Measurements from ENCODE around the gene SLIT3.

SLIT3 gene

GRCh38 chr5:168672016-168672415 lies 628.9 kb downstream of the SLIT3 start:
- no peaks in the 10 kb centered on the region for H3K36me3 Mint-ChIP-seq
- H3K4me1 Mint-ChIP-seq: no peaks in the 10 kb centered on the region
- H3K4me3 Mint-ChIP-seq: no peak overlapping the region
- no peaks in the 10 kb centered on the region for H3K27me3 Mint-ChIP-seq
- no peaks in the 10 kb centered on the region for H3K9me3 Mint-ChIP-seq
- no peak overlapping the region for H3K27ac Mint-ChIP-seq

DNA sequence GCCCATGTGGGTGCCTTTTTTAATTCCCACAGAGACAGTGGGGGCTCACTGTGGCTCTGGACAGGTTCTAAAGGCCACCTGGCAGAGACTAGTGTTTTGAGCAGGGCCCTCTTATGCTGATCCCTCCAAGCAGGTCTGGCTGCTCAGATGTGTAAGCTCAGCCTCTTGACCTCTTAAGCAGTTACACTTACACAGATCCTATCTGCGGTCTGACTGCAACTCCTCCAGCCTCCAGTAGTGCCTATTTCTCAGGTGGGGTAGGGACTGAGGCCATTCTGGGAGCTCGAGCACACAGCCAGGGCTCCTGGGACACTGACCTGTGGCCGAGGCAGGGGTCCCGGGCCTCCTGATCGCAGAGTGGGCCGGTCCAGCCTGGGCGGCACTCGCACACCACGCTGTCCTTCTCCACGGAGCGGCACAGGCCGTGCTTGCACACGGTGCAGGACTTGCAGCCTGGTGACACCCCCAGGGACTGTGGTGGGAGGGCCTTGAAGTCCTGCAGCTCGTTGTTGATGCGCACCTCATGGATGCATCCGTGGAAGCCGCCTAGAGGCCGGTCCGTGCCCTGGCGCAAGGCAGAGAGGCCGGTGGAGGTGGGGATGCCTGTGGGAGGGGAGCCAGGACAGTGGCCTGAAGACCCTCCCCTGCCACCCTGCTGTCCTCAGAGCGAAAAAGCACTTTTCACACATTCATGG lies 629.9 kb downstream of the SLIT3 start:
- H3K36me3 Mint-ChIP-seq: no peaks in the 10 kb centered on the region
- no peak overlapping the region for H3K27ac Mint-ChIP-seq
- H3K9me3 Mint-ChIP-seq: no peaks in the 10 kb centered on the region
- no peak overlapping the region for H3K4me3 Mint-ChIP-seq
- H3K4me1 Mint-ChIP-seq: no peaks in the 10 kb centered on the region
- H3K27me3 Mint-ChIP-seq: no peaks in the 10 kb centered on the region

DNA sequence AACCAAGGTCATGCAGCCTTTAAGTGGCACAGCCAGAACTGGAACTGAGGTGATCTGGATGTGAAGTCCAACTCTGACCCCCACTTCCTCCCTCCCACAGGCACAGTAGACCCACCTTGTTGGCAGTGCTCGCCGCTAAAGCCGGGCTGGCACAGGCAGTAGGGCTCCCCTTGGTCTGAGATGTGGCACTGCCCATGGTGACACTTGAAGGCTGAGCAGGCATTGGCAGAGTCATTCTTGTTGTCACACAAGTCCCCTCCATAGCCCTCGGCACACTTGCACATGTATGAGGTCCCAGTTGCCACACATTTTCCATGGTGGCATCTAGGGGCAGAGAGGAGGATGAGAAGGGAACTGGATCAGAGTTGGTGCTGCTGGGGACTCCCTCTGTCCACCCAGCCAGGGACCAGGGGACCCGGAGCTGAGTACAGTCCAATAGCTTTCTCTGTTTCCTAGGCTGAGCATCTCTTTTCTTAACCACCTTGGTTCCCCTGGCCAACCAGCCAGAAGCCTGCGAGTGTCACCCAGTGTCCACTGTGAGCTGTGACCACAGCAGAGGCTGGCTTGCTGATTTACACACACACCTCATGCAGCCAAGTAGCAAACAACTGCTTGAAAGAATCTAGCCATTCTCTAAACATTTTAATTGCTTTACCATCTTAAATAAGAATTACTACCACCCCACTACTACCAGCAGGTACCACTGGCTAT lies 631.1 kb downstream of the SLIT3 start:
- Mint-ChIP-seq H3K27me3 (no peaks in the 10 kb centered on the region), H3K9me3 (no peaks in the 10 kb centered on the region), H3K4me3 (no peak overlapping the region), H3K4me1 (no peaks in the 10 kb centered on the region), H3K27ac (no peak overlapping the region), H3K36me3 (no peaks in the 10 kb centered on the region)

DNA sequence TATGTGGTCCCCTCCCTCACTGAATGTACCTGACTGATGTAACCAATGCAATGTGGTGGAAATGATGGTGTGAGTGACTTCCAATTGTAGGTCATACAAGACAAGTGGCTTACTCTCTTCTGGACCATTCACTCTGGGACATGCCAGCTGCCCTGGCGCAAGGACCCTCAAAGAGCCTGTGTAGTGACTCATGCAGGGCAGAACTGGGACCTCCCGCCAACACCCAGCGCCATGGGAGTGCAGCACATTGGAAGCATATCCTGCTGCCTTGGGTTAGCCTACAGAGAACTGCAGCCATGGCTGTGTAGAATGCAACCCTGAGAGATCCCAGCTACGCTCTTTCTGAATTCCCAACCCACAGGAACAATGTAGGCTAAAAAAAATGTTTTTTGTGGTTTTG lies 631.8 kb downstream of the SLIT3 start:
- no peaks in the 10 kb centered on the region for H3K9me3 Mint-ChIP-seq
- H3K27ac Mint-ChIP-seq: no peak overlapping the region

DNA sequence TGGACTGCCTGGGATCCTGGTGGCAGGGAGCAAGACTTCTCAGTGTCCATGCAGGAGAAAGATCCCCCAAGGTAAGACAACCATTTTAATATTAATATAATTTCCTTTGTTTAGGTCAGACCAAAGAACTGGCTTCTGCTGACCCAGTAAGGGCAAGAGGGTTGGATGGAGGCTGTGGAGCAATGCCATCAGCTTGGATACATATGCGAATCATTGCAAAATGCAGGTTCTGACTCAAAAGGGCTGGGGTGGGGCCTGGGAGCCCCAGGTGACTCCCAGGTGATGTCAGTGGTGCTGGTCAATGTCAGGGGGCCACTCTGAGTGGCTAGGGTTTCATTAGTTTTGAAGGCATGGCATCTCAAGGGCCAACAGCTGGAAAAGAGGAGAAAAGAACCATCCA lies 632.9 kb downstream of the SLIT3 start:
- H3K27ac Mint-ChIP-seq: no peak overlapping the region
- no peaks in the 10 kb centered on the region for H3K36me3 Mint-ChIP-seq
- no peaks in the 10 kb centered on the region for H3K4me1 Mint-ChIP-seq
- H3K27me3 Mint-ChIP-seq: no peaks in the 10 kb centered on the region
- H3K9me3 Mint-ChIP-seq: no peaks in the 10 kb centered on the region
- no peak overlapping the region for H3K4me3 Mint-ChIP-seq

More for the DNA sequence above, 631.8 kb downstream of the SLIT3 start:
- Mint-ChIP-seq H3K4me3 (no peak overlapping the region), H3K27me3 (no peaks in the 10 kb centered on the region), H3K36me3 (no peaks in the 10 kb centered on the region), H3K4me1 (no peaks in the 10 kb centered on the region)

DNA sequence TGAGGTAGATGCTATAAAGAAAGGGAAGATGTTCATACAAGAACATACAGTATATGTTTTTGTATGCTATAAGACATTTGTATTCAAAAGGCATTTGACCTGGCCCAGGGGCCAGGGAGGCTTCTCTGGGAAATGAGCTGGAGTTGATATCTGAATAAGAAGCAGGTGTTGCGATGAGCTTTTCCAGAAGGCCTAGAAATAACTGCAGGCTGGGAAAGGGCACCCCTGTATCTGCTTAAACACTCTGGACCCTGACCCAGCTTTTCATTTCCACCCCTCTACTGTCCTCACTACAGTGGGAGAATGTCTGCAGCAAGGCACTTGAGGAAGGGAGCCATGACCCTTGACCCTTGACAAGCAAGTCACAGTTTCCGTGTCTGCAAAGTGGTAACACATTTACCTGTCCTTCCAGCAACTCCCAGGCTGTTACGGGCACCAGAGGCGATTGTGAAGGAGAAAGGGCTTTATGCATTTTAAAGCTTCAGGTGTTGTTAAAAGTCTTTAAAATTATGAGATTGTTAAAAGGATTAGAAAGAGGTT lies 633.6 kb downstream of the SLIT3 start:
- peaks cover 3% of the 10 kb centered on the region for H3K27me3 Mint-ChIP-seq
- H3K27ac Mint-ChIP-seq: no peak overlapping the region
- H3K4me1 Mint-ChIP-seq: no peaks in the 10 kb centered on the region
- H3K36me3 Mint-ChIP-seq: no peaks in the 10 kb centered on the region
- H3K4me3 Mint-ChIP-seq: no peak overlapping the region
- no peaks in the 10 kb centered on the region for H3K9me3 Mint-ChIP-seq

DNA sequence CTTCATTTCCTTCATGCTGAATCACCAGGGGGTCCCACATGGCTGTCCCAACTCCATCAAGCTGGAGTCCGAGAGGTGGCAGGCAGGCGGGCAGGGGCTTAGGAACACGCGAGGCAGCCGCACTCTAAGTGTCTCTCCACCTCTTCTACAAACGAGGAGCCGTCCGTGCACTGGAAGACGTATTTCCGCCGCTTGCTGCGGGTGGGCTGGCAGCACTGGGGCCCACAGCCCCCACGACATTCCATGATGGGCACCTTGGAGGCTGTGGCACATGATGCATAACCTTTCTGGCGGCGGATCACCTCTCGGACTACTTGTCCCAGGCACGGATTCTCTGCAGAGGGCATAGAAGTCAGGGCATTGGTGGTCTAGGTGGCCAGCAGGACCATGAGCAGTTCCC lies 634.6 kb downstream of the SLIT3 start:
- no peak overlapping the region for H3K4me3 Mint-ChIP-seq
- H3K27ac Mint-ChIP-seq: no peak overlapping the region
- no peaks in the 10 kb centered on the region for H3K9me3 Mint-ChIP-seq
- no peaks in the 10 kb centered on the region for H3K36me3 Mint-ChIP-seq
- no peaks in the 10 kb centered on the region for H3K4me1 Mint-ChIP-seq
- peaks cover 3% of the 10 kb centered on the region for H3K27me3 Mint-ChIP-seq

DNA sequence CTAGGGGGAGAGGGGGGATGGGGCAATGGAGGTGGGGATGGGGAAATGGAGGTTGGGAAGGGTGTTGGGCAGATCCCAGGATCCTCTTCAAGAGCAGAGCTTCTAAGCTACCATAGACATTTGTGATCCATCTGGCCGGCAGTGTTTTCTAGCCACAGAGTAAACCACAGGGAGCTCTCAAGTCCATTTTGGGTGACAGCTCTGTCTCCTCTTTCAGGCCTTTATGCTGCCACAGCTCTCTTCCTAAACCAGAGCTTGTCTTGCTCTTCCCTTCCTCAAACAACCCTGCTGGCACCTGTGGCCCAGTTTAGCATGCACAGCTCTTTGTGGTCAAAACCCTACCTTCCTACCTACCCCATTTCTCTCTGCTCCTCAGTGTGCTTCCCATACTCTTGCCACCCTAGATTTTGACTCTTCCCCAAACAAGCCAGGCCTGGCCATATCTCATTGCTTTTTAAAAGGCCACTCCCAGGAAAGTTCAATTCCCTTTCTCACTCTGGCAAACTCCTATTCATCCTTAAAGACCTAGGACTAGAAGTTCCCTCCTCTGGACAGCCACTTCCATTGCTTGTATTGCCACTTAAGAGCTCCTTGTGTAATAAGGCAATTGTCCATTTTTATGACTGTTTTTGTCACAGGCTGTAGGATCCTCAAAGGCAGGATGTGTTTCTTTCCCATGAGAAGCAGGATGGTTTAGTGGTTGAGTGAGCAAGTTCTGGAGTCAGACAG lies 637.5 kb downstream of the SLIT3 start:
- Mint-ChIP-seq H3K4me1 (no peaks in the 10 kb centered on the region), H3K27ac (no peak overlapping the region), H3K36me3 (no peaks in the 10 kb centered on the region), H3K27me3 (peaks cover 3% of the 10 kb centered on the region), H3K4me3 (no peak overlapping the region), H3K9me3 (no peaks in the 10 kb centered on the region)

GRCh38 chr5:168661593-168662485 lies 639.1 kb downstream of the SLIT3 start:
- no peak overlapping the region for H3K4me3 Mint-ChIP-seq
- H3K4me1 Mint-ChIP-seq: no peaks in the 10 kb centered on the region
- H3K9me3 Mint-ChIP-seq: no peaks in the 10 kb centered on the region
- H3K36me3 Mint-ChIP-seq: no peaks in the 10 kb centered on the region
- peaks cover 3% of the 10 kb centered on the region for H3K27me3 Mint-ChIP-seq
- no peak overlapping the region for H3K27ac Mint-ChIP-seq

GRCh38 chr5:168660691-168661090 lies 640.2 kb downstream of the SLIT3 start:
- no peak overlapping the region for H3K27ac Mint-ChIP-seq

DNA sequence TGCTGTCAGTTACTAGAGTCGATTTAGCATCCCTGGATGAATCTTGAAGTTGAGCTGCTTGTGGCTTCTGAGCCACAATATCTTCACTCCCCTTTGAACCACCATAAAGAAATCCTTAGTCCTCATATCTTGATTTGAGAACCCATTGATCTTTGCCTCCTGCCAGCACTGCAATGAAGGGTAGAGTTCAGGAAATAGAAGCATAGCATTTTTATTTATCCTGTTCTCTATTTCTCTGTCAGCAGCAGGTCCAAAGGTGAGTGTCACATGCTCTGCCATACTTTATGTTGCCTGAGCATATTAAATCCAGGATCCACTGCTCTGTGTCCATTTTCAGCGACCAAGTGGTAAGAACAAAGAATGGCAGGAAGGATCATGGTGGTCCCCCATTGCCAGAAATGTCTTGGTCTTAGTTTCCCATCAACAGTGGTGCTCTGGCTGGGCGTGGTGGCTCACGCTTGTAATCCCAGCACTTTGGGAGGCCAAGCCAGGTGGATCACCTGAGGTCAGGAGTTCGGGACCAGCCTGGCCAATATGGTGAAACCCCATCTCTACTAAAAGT lies 641.6 kb downstream of the SLIT3 start:
- Mint-ChIP-seq H3K4me1 (no peaks in the 10 kb centered on the region), H3K36me3 (no peaks in the 10 kb centered on the region), H3K27ac (no peak overlapping the region), H3K4me3 (no peak overlapping the region), H3K27me3 (peaks cover 3% of the 10 kb centered on the region), H3K9me3 (no peaks in the 10 kb centered on the region)

More at GRCh38 chr5:168660691-168661090, 640.2 kb downstream of the SLIT3 start:
- Mint-ChIP-seq H3K27me3 (peaks cover 3% of the 10 kb centered on the region), H3K4me1 (no peaks in the 10 kb centered on the region), H3K36me3 (no peaks in the 10 kb centered on the region), H3K9me3 (no peaks in the 10 kb centered on the region), H3K4me3 (no peak overlapping the region)

DNA sequence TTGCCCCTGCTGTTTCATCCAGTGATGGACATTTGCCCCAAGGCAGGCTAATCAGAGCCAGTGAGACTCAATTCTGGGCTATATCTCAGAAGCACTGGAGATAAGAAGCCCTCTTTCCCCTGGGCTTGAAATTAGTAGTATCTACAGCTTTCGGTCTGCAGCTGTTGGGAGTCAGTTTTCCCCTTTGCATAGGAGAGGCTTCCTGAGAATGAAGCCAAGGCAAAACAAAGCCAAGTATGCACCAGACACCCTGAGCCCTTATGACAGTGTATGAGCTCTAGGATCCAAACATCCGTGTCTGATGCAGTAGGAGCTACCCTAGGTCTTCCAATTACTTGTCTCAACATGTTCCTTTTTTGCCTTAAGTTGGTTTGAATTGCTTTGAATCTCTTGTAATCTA lies 642.5 kb downstream of the SLIT3 start:
- no peak overlapping the region for H3K4me3 Mint-ChIP-seq
- no peaks in the 10 kb centered on the region for H3K9me3 Mint-ChIP-seq
- no peak overlapping the region for H3K27ac Mint-ChIP-seq
- H3K4me1 Mint-ChIP-seq: no peaks in the 10 kb centered on the region
- no peaks in the 10 kb centered on the region for H3K36me3 Mint-ChIP-seq
- peaks cover 3% of the 10 kb centered on the region for H3K27me3 Mint-ChIP-seq

GRCh38 chr5:168656633-168657032 lies 644.3 kb downstream of the SLIT3 start:
- Mint-ChIP-seq H3K27me3 (no peaks in the 10 kb centered on the region), H3K4me1 (no peaks in the 10 kb centered on the region), H3K4me3 (no peak overlapping the region), H3K9me3 (no peaks in the 10 kb centered on the region), H3K36me3 (no peaks in the 10 kb centered on the region), H3K27ac (no peak overlapping the region)

GRCh38 chr5:168655316-168655715 lies 645.6 kb downstream of the SLIT3 start:
- Mint-ChIP-seq H3K27me3 (peaks cover 3% of the 10 kb centered on the region), H3K36me3 (no peaks in the 10 kb centered on the region)

DNA sequence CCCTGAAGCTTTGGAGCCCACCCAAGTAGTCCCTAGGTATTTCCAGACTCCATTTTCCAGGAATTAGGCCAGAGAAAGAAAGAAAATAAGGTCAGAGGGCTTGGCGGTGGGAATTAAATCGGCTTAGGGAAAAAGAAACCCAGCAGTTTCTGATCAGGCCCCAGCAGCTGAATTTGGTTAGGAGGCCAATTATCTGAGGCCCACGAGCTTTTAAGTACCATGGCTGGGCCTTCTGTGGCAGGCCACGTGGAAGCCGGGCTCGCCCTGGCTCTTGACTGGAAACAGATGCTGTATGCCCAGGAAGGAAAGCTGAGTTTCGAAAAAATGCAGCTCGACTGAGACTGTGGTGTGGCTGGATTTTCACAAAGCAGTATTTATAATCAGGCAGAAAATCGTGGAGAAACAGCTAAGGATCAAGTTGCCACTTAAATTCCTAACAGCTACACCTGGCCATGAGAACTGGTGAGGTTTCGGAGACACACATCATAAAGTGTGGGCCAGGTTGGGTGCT lies 646.7 kb downstream of the SLIT3 start:
- H3K4me3 Mint-ChIP-seq: no peak overlapping the region
- H3K9me3 Mint-ChIP-seq: no peaks in the 10 kb centered on the region
- H3K4me1 Mint-ChIP-seq: no peaks in the 10 kb centered on the region
- H3K36me3 Mint-ChIP-seq: no peaks in the 10 kb centered on the region
- H3K27ac Mint-ChIP-seq: no peak overlapping the region
- peaks cover 3% of the 10 kb centered on the region for H3K27me3 Mint-ChIP-seq

More at GRCh38 chr5:168655316-168655715, 645.6 kb downstream of the SLIT3 start:
- H3K27ac Mint-ChIP-seq: no peak overlapping the region
- no peaks in the 10 kb centered on the region for H3K4me1 Mint-ChIP-seq
- no peak overlapping the region for H3K4me3 Mint-ChIP-seq
- H3K9me3 Mint-ChIP-seq: no peaks in the 10 kb centered on the region
